Measurements from ENCODE around the gene RXRB.

The RXRB gene

DNA sequence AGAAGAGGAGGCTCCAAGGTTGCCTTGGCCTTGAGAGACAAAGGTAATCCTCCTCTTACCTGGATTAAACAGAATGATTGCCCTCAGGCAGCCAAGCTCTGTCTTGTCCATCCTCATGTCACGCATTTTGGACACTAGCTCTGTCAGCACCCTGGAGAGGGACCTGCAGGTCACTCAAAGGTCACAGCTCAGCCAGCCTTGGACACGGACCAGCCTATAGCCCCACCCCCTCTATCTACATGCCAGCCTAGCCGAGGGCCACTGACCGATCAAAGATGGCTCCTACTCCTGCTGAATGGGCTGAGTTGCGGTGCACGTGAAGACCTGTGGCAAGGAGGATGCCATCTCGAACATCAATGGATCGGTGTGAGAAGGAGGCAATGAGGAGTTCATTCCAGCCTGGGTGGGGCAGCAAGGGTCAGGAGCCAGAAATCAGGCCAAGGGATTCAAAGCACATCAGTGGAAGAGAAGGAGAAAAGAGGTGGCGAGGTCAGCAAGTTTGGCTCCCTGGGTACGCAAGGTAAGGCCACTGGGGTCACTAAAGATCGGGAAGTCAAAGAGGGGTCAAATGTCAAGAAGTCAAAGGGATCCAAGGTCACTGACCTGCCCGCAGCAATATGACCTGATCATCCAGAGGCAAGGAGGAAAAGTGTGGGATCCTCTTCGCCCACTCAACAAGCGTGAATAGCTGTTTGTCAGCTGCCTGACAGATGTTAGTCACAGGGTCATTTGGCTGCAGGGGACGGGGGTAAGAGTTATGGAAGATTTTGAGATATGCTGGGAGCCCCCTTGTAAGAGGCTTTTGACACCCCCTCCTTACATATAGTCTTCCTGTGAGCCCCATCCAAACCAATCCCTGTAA lies 4.9 kb downstream of the RXRB start:
- no peak for DNase-seq

DNA sequence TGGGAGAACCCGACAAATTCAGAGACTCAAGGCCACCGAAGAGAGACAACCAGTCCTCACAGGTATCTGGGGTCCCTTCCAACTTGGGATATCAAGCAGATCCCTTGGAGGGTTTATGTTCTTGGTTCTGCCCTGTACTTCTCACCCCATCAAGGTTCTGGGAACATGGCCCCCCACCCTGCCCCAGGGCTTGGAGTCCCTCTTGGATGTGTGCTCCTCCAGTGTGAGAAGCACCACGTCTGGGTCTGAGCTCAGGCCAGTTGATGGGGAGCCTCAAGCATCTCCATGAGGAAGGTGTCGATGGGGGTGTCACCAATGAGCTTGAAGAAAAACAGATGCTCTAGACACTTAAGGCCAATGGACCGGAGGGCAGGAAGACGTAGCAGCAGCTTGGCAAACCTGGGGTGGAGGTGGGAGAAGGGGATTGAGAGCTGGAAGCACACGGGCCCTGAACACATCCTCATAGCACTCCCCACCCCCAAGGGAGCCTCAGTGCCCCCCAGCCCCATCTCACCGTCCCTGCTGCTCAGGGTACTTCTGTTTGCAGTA lies 6.0 kb downstream of the RXRB start:
- no peak for DNase-seq

DNA sequence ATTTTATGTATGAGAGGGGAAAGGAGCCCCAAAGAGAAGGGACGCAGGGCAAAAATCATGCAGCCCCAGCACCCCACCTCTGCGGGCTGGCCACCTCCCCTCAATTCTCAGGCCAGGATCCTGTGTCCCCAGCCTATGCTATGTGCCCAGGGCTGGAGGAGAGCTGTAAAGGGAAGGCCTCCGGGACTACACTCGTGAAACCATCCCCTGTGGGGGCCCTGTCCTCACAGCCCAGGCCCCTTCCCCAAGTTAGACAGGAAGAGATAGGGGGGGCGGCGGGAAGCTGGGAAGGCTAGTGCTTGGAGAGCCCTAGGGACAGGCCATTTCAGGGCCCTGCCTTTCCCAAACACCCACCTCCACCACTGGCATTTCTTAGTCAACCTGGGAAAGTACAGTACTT lies 6.8 kb downstream of the RXRB start:
- no peak for DNase-seq

DNA sequence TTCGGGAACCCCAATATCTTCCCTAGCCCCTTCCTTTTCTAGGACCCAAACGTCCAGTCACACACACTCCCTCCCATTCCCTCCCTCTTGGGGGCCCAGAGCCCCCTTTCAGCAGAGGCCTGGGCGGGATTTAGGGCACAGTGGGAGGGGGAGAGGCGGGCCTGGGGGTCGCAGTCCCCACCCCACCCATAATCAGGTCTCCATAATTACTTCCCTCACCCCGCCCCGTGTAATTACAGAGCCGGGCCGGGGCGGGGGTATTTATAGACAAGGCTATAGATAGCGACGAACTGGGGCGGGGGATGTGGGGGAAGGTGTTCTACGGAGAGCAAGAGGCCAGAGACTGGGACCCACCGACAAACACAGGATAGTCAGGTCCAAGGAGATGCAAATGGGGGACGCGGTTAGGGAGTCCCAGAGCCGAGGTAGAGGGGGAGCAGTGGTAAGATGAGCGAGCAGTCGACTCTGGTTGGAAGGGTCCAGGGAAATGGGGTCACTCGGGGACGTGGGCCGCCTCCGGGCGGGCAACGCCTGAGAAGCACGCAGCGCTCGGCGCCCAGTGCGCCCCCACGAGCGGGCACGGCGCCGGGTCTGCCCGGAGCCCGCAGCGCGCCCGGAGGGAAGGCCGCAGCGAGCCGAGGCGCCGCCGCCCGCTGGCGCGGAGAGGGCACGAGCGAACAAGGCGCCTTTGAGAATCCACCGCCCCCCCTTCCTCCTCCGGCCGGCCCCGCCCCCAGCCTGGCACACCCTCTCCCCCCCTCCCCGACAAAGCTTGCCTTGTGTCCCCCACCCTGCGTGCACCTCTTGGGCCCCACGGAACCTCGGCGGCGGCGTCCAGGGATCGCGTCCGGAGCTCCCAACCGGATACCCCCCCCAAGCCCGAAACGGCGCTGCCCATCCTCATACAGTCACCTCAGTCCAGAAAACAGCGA lies 7.5 kb downstream of the RXRB start:
- DNase-seq: no peak

DNA sequence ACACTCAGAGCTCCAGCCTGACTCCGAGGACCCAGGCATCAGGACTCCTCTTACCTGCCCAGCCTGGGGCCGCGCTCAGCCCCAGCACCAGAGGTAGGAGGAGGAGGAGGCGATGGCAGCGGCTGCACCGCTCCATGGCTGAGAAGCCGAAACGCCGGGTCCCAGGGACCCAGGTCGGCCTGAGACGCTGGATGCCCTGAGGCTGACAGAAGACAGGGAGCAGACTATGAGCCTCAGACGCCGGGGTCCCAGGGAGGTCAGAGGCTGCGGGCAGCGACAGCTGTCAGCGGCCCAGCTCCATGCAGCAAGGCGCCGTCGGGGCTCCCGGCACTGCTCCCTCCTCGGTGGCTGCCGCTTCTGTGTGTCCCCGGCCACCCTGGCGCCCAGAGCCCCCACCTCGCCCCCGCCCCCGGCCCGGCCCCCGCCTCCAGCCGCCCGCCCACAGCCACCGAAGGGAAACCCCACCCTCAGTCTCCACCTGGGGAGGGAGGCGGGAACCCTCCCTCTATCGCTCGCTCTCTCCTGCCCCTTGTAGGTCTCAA lies 8.3 kb downstream of the RXRB start, which contains the start of gene COL11A2:
TSS of gene COL11A2 (minus strand) at position 363 of the 542 bp plus-strand sequence. CDS start at position 136, 227 bp downstream.
- no peak for DNase-seq

DNA sequence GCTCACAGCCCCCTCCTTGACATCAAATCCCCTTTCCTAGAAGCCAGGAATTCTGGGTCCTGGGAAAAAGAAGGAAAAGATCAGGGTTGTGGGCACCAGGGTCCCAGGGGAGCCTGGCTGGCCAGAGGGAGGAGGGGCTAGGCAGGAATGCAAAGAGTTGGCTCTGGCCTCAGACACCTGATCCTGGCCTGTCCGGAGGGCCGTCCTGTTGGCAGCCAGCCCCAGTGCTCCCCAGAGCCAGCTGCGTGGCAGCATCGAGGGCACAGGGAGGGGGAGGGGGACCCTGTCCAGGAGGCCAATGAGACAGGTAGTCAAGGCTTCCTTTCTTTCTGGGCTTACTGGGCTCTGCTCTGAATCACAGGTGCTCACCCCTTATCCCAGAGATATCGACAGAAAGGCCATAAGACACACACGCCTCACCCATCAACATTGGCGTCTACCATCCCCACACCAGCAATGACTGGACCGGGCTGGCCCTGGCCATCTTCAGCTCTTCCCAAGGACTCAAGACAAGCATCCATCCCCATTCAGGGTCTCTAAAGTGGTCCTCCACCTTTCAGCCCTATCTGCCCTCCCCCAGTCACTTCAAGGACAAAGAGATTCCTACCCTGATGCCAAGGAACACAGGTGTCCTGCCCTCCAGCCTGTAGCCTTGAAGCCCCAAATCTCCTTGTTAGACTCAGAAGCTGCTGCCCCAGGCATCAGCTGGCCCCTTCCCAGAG lies 8.9 kb downstream of the RXRB start:
- no peak for DNase-seq

DNA sequence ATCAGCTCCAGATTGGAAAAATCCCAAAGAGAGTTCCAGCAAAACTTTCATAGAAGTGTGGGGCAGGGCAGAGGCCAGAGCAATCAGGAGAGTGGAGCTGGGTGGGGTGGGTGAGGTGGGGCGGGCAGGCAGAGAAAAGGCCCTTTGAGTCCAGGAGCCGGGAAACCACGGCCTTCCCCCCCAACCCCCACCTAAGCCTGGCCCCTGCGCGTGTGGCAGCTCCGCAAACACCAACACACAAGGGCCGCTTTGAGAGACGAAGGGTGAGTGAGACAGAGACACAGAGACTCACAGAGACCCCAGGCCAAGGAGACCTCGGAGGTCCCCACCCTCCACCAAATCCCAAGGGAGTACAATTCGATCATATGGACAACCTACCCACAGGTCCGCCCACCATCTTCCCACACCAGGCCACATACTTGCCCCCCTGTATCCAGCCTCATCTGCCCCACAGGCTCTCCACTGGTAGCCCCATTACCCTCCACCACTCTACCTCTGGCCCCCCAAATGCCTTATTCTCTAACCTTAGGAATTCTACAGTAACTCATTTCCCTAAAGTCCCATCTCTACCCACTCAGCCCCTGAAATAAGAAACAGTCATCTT lies 9.9 kb downstream of the RXRB start:
- DNase-seq: no peak

DNA sequence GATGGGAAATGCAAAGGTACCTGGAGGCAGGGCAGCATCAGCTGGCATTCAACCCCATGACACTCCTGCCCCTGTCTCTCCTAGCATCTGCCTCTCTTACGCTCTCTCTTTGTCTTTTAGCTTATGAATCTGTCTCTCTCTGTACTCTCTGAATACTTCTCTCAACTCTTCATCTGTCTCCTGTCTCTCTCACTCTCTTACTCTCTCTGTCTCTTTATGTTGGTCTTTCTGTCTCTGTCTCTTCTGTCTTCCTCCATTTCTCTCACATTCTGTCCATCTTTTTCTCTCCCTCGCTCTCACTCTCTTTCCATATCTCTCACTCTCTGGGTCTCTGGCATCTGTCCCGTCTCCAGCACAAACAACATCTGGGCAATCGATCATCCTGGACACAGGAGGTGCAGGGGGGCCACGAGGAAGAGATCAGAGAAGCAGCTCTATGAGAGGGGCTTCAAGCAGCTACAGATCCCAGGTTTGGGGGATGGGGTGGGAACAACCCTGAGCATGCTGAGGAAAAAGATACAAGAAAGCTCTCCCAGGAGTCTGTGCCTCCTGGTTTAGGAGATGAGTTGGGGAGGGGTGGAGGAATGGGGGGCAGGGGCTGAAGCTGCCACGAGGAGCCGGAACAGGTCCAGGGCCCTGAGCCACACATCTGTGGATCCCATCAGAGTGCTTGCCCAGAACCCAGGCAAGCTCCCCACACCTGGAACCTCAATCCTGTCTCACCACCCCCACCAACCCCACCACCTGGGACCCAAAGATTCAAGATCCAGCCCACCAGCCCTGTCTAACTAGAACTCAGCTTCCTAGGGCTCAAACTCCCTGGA lies 10.6 kb downstream of the RXRB start:
- DNase-seq: no peak

DNA sequence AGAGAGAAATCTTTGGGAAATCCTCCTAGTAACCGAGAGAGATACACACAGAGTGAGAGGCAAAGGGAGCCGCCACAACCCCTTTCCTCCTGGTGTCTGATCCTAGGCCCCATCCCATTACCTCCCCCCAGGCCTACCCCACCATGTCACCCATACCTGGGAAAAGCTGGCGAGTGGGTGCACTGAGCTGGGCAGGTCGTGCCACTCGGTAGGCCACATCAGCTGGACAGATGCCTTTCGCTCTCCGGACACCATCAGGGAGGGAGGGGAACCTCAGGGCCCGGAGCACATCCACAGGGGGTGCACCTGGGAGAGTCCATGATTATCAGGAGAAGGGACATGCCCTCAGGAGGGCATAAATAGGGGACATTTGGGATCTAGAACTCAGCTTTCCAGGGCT lies 11.3 kb downstream of the RXRB start:
- no peak for DNase-seq

DNA sequence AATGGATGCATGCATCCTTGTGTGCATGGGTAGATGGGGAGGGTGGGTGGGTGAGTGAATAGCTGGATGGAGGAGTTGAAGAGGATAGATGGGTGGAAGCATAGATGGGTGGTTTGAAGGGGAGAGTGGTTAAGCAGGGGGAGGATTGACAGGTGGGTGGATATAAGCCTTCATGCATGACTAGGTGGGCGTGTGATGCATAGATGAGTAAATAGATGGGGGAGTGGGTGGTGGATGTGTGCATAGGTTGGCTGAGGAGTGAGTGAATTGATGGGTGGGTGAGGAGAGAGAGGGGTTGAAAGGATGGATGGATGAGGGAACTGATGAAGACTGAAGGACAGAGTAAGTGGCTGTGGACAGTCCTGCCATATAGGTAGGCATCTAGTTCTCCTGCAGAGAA lies 12.7 kb downstream of the RXRB start:
- DNase-seq: no peak

DNA sequence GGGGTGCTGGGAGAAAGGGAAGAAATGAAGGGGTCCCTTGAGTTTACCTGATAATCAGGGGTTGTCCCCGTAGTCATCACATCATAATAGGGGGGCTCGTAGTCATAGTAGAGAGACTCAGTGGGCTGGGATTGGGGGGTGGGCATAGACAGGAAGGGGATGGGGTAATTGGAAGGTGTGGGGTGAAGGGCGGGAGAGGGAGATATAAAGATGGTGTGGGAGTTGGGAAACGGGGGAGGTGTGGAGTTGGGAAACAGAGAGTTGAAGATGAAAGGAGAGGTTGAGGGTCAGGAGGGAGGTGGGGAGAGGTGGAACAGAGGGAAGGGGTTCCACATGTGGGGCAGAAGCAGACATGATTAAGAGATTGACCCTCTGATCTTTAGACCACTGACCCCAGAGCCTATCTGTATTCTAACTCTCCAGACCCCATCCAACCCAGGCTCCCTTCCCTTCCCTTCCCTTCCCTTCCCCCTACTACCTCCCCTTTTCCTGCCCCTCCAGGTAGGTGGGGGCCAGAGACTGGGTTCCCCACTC lies 14.7 kb downstream of the RXRB start:
- DNase-seq: no peak

DNA sequence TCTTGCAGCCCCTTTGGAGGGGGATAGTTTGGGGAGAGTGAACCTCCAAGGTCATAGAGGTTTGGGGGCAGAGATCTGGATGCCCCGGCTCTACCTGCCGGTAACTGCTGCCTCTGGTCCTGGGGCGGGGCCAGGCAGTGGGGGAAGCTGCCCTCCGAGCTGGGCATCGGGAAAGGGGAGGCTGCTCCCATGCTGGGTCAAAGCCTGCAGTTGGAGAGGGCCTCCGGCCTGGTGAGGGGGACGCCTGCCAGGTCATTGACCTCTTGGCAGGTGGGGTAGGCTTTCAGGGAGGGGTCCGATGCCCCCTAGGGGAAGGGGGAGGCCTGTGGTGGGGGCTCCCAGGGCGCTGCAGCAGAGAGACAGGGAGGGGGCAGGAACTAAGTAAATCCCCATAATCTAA lies 15.3 kb downstream of the RXRB start:
- DNase-seq: no peak

DNA sequence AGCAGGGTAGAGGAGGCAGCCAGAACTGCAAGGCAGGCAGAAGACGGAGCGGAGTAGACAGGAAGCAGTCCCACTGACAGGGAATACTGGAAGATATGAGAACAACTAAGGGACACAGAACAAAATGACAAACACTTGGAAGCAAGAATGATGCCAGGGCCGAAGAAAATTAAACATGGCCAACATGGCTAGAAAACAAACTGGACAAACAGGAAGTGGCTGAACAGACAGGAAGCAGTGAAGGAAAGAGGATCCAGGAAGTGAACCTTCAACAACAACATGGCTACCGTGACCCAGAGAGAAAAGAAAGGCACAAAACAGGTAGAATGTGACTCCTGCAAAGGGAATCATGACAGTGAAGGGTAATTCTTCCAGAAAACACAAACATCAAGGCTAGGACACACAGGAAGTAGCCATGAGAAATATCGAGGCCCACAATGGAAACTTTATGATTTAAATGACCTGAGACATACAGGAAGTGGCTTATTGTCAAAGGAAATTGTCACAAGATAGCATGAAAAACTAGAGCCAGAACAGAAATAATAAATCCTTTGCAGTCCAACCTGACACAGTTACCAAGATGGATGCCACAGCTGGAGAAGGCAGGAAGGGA lies 17.3 kb downstream of the RXRB start:
- DNase-seq: no peak

DNA sequence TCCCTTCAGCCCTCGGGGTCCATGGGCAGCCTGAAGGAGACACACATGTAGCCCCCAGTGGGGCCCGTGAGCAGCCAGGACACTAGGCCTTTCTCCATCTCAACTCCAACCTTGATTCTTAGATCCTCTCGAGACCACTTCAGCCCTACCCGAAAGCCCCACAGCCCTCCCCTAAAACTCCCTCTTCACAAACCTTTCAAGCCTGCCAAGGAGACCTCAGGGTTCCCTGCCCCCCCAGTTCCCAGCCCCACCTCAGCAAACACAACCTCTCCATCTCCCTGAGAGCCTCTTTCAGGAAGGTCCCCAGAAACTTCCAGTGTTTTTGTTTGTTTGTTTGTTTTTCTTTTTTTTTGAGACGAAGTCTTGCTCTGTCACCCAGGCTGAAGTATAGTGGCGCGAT lies 19.3 kb downstream of the RXRB start:
- no peak for DNase-seq

DNA sequence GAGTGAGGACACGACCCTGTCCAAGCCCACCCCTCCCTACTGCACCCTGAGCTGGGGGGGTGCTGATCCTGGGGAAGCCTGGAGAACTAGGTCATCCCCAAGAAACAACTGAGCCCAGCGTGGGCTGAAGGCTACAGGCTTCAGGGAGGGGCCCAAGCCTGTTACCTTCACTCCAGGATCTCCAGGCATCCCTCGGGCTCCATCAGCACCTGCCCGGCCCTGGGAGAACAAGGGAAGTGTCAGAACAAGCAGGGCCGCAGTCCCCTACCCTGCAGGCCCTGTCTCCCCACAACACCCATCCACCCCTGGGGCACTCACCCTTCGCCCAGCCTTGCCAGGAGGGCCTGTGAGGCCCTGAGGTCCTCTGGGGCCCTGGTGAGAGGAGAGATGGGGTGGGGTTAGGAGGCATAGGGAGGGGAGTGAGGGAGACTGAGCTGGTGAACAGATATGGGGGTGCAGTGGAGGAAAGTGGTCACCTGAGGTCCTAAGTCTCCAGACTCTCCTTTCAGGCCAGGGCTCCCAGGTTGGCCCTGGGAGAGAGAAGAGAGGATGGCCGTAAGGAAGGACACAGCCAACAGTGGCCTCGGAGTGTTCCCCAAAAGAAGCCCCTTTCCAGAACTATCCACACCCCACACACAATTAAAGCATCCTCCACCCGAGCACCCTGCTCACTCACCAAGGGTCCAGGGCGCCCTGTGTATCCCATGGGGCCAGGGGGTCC lies 21.6 kb downstream of the RXRB start:
- DNase-seq: no peak

DNA sequence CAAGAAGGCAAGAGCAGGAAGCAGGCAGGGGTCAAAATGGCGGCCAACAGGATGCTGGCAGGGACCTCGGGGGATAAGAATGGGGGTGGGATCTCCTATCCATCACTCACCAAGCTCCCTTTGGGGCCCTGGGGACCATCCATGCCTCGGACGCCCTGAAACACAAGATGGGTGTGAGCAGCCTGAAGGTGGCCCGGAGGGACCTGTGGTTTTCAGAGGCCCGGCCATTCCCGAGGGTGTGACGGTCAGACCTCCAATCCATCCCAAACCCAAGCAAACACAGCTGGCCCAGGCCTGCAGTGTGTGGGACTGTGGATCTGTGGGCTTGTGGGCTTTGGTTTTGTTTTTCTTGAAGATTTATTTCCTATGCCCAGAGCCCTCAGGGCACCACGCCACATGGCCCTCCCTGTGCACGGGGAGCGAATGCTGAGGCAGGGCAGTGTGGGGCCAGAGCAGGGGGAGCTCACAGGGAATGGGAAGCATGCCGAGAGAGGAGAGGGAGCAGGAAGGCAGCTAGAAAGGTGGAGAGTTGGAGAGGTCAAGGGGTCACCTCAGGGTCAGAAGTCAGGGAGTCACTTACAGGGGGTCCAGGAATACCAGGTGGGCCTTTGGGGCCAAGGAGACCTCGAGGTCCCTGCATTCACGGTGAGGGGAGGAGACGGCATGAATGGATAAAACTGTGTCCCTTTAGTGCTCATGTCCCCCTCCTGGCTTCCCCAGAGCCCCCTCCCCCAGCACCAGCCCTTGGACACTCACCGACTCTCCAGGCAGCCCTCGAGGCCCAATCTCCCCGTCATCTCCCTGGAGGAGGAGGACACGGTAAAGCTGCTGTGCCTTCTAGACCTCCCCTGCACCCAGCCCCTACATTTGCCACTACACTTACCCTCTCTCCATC lies 22.7 kb downstream of the RXRB start:
- no peak for DNase-seq

DNA sequence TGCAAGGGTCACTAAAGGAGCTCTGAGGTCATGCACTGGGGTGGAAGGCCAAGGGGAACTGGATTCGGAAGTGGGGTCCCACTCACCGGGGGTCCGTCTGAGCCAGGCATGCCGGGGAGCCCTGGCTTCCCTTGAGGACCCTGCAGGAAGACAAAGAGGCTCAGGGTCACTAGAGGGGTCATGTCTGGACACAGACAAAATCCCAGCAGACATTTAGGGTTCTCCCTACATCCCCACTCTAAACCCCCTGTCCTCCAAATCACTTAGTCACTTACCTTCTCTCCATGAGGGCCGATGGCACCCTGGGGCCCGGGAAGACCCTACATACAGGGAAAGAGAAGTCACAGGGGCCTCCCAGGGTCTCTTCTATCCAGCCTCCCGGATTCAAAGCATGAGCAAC lies 23.6 kb downstream of the RXRB start:
- DNase-seq: no peak

DNA sequence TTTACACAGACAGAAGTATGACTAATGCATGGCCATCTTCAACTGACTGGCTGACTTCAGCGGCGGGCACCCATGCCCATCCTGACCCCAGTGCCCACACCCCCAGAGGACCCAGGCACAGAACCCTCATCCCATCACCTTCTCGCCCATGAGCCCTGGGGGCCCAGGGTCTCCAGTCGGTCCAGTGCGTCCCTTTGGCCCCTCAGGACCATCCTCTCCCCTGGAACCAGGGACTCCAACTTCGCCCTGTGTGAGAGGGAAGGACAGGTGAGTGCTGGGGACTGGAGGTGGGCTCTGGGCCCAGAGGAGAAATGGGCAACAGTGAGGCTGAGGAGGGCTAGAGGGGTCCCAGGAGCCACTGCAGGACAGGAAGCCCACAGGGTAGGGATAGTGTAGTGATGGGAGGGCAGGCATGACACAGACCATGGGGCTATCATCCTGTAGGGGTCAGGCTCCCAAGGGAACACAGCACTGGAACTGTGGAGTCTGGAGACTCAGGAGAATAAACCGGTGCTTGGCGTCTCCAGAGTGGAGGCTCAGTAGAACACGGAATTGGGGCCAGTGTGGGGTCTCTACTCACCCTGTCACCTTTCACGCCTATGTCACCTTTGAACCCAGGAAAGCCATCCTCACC lies 24.9 kb downstream of the RXRB start:
- DNase-seq: no peak
